ENCODE results near the gene TROAP.
A peak's percentile ranks its signal among the peaks of the same experiment; 100 is the strongest.
"Not testable (repeated sequence)": the region's sequence is repeated elsewhere in the genome, so short reads cannot be mapped to it uniquely, and the experiment has no call there.

The TROAP gene

DNA sequence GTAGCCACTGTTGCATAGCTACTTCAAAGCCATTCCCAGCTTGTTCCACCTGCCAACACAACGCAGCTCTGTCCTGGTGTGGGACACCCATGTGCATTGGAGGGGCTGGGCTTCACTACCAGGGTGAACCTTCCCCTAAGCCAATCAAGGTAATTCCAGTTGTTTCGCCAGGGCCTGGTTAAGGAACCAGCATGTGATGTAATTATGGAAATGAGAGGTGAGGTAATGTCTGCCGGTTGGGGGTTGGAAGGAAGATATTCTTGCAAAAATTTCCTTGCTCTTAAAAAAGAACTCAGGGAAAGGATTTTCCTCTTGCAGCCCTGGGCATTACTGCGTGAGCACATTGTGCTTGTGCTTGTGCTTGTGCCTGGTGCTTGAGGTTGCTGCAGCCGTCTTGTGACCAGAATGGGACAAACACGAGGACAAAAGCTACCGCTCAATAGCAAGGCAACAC, 43.3 kb upstream of the TROAP start:
- TF ChIP-seq, protein P1, sequence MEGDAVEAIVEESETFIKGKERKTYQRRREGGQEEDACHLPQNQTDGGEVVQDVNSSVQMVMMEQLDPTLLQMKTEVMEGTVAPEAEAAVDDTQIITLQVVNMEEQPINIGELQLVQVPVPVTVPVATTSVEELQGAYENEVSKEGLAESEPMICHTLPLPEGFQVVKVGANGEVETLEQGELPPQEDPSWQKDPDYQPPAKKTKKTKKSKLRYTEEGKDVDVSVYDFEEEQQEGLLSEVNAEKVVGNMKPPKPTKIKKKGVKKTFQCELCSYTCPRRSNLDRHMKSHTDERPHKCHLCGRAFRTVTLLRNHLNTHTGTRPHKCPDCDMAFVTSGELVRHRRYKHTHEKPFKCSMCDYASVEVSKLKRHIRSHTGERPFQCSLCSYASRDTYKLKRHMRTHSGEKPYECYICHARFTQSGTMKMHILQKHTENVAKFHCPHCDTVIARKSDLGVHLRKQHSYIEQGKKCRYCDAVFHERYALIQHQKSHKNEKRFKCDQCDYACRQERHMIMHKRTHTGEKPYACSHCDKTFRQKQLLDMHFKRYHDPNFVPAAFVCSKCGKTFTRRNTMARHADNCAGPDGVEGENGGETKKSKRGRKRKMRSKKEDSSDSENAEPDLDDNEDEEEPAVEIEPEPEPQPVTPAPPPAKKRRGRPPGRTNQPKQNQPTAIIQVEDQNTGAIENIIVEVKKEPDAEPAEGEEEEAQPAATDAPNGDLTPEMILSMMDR (IDR thresholded peaks at IDR 0.05; ENCODE audit: low read depth, low read length), result no peak
- no peak overlapping the region for H3K4me3 ChIP-seq (ENCODE audit: low read depth, low read length)

DNA sequence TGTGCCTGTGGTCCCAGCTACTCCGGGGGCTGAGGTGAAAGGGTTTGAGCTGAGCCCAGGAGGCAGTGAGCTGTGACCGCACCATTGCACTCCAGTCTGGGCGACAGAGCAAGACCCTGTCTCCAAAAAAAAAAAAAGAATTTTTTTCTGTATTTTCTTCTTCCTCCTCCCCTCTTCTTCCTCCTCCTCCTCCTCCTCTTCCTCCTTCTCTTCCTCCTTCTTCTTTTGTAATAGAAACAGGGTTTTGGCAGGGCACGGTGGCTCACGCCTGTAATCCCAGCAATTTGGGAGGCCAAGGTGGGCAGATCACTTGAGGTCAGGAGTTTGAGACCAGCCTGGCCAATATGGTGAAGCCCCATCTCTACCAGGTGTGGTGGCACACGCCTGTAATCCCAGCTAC, 42.5 kb upstream of the TROAP start:
- H3K4me3 ChIP-seq (ENCODE audit: low read depth, low read length), result not testable (repeated sequence)

- TF ChIP-seq, protein P1 (IDR thresholded peaks at IDR 0.05; ENCODE audit: low read depth, low read length), result no peak
- no peak overlapping the region for H3K4me3 ChIP-seq (ENCODE audit: low read depth, low read length)
These were observed 40.8 kb upstream of the TROAP start for GRCh38 chr12:49282302-49282701.

- not testable (repeated sequence) for H3K4me3 ChIP-seq (ENCODE audit: low read depth, low read length)
These were observed 40.2 kb upstream of the TROAP start for GRCh38 chr12:49282740-49283375.

- no peak overlapping the region for H3K4me3 ChIP-seq (ENCODE audit: low read depth, low read length)
- TF ChIP-seq, protein P1 (IDR thresholded peaks at IDR 0.05; ENCODE audit: low read depth, low read length), result 0 out of 2 replicates have a peak, but pooled peaks have one; percentile 2
These were observed 39.3 kb upstream of the TROAP start for GRCh38 chr12:49283541-49284429.

DNA sequence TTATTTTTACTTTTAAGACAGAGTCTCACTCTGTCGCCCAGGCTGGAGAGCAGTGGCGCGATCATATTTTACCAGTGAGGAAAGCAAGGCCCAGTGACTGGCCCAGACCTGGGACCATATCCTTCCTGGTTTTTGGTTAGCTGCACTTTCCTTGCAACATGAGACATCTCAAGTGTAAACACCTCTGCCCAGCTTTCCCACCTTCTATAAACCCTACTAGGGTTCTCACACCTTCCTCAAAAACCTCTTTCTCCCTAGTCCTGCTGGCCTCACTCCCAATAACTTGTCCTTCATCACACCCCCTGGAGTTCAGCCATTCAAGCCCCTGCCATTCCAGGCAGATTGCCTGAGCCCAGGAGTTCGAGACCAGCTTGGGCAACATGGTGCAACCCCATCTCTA, 38.4 kb upstream of the TROAP start:
- H3K4me3 ChIP-seq (ENCODE audit: low read depth, low read length), result no peak overlapping the region
- TF ChIP-seq, protein P1 (IDR thresholded peaks at IDR 0.05; ENCODE audit: low read depth, low read length), result no peak

DNA sequence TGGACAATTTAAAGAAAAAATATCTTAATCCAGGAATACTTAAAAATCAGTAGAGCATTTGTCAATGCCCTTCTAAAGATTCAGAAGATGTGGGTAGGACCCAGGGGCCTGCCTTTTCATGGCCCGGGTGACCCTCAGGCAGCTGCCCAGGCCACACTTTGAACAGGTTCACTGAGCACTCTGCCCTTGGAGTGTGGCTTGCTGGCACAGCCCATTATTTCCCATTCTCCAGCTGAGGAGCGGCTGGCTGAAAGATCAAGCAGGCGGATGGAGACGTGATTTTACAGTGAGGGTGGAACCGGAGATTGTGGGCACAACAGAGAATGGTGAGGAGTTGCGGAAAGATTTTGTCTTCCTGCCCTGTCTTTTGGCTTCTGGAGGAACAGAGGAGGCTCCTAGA, 35.2 kb upstream of the TROAP start:
- H3K4me3 ChIP-seq (ENCODE audit: low read depth, low read length), result no peak overlapping the region
- TF ChIP-seq, protein P1 (IDR thresholded peaks at IDR 0.05; ENCODE audit: low read depth, low read length), result no peak

- no peak overlapping the region for H3K4me3 ChIP-seq (ENCODE audit: low read depth, low read length)
- TF ChIP-seq, protein P1 (IDR thresholded peaks at IDR 0.05; ENCODE audit: low read depth, low read length), result peak; percentile 64
These were observed 34.6 kb upstream of the TROAP start for GRCh38 chr12:49288412-49288853.
